Islet of Langerhans (tissue), 1 donor: ENCODE measurements around the gene CYP27A1.
A peak's percentile ranks its signal among the peaks of the same experiment; 100 is the strongest.

Experiments
- FAIRE-seq: peaks from one replicate; lab custom pipeline; 2011; peaks lifted over from hg19 to GRCh38; lab: Jason Lieb, UNC

Gene CYP27A1

DNA sequence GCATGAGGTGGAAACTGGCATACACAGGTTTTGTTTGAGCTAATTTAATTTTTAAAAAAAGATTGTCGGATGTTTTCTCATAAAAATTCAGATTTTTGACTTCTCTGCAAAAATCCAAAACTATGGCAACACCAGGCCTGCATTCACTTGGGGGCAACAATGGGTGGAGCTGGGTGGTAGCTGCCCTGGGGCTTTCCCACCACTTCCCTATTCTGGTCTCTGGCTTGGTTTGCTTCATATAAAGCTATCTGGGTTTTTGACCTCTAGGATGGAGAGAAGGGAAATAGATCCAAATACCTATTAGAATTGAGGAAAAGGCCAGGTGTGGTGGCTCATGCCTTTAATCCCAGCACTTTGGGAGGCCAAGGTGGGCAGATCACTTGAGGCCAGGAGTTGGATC, 5.5 kb upstream of the CYP27A1 start:
- FAIRE-seq, result no peak

DNA sequence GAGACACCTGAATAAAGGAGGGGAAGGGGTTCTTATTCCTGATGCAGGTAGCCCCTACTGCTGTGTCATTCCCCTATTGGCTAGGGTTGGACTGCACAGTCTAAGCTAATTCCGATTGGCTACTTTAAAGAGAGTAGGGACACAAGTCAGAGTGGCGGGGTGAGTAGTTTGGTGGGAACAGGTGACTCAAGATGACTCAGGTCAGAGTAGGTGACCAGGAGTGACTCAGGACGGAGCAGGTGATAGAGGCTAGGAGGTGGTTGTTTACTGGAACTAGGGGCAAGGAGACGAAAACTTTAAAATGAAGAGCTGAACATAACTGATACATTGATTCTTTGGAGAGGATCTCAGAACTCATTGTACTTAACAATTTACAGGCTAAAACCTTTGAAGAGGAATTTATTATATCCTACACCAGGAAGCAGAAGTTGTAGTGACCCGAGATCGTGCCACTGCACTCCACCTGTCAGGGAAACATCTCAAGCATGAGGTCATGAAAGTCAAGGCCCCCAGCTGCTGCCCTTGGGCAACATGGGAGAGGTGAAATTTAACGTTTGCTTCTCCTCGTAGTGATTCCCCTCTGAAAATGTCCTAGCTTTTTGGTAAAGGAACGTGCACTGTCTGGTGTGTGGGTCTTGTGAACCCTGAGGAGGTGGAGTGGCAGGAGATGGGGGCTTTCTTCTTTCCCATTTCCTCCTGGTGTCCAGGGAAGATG, 4.5 kb upstream of the CYP27A1 start:
- no peak for FAIRE-seq

DNA sequence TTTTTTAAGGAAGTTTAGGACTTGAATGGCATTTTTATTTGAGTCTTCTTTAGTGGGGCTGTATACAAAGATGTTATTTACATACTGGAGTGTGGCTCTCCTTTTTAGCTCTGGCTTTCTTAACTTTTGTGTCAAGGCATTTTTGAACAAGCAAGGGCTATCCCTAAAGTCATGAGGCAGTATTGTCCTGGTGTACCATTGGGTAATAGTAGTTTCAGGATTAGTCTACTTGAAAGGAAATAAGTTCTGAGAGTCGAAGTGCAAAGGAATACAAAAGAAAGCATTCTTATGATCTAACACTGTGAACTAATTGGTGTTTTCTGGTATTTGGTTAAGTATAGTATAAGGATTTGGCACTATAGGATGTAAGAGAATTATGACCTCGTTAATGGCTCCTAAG, 1.9 kb upstream of the CYP27A1 start:
- no peak for FAIRE-seq

DNA sequence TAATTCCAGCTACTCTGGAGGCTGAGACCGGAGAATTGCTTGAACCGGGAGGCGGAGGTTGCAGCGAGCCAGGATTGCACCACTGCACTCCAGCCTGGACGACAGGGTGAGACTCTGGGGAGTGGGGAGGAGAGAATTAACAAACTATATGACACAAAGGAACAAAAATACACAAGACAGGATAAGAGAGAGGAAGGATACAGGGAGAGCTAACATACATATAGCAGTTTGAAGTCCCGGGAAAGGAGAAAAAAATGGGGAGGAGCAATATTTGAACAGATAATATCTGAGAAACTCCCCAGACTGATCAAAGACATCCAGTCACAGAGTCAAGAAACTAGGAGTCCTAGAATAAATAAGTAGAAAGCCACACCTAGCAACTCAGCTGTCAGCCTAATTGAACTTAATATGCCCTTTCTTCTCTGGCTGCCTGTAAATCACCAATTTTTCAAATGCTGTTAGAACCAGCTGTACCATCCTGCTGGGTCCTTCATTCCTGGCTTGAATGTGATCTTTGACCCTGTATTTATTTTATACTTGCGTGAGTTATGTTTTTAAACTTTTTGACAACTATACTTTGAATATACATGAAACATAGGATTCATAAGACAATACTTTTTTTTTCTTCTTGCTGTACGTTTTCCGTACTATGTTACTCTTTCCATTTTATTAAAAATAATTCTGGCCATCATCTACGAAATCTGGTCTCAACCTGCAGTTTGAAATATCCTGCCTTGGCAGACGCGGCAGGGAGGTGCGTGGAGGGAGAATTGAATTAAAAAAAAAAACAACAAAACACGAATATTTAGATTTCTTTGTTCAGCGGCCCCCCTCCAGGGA, 876 bp upstream of the CYP27A1 start:
- peak; percentile 58 for FAIRE-seq

DNA sequence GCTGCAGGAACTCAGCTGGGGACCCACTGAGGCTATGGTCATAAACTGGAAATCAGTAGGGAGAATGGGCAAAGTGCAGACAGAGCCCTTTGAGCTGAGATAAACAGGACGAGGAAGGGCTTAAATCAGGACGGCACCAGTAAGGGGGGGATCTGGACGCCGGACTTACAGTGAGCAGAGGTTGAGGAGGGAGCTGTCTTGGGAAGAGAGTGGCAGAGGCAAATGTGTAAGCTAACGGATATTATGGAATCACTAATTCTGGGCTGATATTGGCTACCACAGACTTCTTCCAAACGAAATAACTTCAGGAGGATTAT, 539 bp downstream of the CYP27A1 start:
- FAIRE-seq, result no peak

DNA sequence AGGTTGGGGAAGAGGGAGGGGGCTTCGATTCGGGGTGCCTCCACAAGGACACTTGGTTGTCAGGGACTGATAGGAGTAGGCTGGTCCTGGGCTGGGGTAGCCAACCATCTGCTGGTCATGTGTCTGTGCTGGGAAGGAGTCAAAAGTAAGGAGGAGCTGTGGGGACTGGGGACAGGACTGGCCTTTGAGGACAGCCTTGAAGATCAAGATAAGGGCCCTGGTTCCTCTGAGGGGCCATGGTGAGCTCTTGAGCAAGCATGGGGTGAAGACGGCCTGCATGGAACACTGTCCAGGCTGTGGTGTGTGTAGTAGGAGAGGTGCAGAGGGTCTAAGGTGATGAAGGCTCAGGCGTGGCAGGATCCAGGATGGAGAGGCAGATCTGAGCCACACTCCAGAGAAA, 1.7 kb downstream of the CYP27A1 start:
- no peak for FAIRE-seq

DNA sequence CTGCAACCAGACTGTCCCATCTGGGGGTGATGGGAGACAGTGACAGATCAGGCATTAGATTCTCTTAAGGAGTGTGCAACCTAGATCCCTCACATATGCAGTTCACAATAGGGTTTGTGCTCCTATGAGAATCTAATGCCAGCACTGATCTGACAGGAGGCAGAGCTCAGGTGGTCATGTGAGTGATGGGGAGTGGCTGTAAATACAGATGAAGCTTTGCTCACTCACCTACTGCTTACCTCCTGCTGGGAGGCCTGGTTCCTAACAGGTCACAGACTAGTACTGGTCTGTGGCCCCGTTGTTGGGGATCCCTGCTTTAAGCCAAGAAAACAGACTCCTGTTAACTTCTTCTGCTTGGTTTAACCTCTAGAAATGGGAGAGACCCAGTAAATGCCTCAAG, 3.2 kb downstream of the CYP27A1 start:
- FAIRE-seq, result no peak

DNA sequence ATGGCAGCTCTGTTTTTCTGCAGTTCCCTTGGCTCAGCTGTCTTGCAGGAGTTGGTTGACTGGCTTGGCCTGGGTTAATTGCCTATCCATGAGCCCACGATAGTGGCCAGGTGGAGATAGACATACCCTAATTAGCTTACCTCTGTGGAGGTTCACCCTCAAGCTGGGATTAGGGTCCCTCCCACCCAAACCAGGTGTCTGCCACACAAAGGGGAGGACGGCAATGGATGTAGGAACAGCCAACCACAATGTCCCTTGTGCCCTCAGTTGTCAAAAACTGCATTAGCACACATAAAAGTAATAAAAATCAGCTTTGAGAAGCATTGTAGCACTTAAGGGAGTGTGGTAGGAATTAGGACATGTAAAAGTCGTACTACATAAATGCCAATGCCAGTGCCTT, 4.2 kb downstream of the CYP27A1 start:
- no peak for FAIRE-seq

DNA sequence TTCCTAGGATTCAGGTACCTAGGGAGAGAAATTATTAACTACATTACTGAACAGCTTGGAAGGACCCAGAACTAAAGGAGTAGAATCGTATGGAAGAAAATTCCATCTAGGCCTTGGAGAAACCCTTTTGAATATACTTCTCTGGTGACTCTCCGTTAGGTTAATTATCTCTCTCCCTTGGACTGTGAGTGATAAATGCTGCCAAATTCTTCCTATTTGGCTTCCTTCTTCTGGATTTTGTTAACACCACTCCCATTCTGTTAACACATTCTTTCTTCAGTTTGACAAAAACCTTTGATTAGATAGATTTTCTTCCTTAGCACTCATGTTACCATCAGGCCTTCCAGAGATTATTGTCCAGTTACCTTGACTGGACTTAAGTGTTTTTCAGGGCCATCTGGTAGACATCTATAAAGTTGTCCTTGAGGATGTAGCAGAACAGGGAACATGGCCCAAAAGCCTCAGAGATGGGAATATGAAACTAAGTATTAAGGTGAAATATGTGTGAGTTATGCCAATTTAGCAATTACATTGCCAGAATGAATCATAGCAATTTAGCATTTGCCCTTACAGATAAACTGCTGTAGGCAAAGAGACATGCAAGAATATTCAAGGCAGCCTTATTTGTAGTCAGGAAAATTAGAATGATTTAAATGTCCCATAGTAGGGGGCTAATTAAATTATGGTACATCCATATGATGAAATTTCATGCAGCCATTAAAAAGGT, 6.7 kb downstream of the CYP27A1 start:
- FAIRE-seq, result no peak

DNA sequence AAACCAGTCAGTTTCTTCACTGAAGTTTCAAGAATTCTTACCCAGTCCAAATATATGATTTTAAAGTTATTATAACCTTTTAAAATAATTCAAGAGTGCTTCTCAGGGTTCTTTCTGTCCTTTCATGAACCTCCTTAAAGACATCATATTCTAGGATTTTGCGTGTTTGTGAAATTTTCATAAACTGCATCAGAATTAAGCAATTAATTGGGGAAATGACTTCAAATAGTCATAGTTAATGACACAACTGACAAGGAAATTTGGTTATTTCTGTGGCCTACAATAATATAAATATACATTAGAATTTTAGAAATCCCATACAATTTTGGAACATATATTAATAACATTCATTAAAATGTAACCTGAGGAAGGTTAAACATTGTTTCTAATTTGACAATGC, 10.5 kb downstream of the CYP27A1 start:
- no peak for FAIRE-seq

DNA sequence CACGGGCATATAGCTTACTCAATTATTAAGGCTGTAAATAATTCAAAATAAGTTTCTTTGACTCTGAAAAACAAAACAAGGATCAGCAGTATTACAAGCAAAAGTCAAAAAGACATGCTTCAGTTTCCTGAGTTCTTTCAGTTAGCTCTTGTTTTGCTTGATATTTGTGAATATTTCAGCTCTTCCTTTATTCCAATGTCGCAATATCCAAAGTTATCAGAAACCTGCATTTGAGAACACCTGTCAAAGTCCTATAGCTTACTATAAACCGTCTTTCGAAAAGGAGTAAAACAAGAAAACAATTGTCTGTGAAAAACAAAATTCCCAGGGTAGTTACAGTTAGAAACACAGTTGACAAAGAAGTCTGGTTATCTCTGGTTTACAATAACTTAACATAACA, 14.7 kb downstream of the CYP27A1 start:
- no peak for FAIRE-seq

DNA sequence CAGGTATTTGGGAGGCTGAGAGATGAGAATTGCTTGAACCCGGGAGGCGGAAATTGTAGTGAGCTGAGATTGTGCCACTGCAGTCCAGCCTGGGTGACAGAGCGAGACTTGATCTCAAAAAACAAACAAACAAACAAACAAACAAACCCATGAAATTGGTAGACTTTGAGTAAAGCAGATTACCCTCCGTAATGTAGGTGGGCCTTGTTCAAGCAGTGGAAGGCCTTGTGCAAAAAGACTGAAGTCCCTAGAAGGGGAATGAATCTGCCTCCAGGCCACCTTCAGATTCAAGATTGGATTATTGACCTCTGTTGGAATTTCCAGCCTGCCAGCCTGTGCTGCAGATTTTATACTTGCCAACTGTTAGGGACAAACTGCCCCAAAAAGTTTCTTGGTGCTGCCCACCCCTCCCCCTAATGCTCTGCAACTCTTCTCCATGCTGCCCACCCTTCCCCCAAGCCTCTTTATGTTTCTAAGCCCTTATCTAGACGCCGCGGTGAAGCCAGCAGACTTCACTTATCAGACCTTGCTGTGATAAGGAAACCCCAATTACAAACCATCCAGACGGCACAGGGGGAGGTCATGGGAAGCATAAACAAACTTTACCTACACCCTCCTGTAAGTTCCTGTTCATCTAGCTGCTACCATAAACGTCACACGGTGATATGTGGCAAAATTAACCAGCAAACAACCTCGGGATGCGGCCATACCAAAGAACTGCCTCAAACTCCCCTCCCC, 17.0 kb downstream of the CYP27A1 start:
- FAIRE-seq, result no peak

DNA sequence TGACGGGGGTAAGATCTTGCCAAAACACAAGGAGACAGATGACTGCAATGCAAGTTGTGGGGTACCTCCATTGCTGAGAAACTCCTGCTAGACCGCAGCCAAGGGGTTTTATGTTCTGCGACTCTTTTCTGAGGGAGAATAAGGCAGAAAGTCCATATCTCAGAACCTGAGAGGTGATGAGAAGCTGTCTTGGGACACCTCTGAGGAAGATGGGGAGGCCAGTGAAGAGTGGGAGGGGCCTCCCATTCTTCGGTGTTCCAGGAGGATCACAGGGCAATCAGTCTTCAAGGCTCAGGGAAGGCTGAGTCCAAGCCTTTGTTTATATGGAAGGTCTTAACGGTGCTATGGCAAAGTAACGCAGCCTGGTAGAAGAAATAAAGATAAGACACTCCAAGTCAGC, 18.0 kb downstream of the CYP27A1 start:
- no peak for FAIRE-seq

DNA sequence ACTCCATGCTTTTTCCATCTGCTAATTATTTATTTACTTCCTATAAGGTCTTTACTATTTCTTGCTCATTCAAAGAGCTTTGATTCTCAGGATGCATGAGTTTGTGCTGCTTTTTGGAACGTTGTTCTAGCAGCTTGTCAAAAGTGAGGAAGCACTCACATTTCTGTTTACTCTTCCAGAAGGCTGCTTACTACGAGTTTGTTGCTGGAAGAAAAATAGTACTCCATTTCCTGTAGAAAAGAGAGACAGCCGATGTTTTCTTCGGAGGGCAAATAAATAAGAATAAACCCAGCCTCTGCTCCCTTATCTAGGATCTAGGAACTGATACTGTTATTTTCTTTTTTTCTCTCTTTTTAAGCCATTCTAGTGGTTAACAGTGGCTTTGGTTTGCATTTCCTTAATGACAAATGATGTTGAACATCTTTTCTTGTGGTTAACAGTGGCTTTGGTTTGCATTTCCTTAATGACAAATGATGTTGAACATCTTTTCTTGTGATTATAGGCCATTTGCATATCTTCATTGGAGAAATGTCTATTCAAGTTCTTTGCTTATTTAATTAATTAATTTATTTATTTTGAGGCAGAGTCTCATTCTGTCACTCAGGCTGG, 20.5 kb downstream of the CYP27A1 start:
- FAIRE-seq, result no peak

DNA sequence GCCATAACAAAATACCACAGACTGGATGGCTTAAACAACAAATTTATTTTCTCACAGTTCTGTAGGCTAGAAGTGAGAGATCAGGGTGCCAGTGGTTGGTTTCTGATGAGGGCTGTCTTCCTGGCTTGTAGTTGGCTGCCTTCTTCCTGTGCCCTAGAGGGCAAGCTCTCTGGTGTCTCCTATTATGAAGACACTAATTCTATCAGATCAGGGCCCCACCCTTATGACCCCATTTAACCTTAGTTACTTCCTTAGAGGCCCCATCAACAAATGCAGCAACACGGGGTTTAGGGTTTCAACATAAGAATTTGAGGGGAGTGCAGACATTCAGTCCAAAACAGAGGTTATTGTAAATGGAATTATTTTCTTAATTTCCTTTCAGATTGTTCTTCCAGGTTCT, 22.9 kb downstream of the CYP27A1 start:
- no peak for FAIRE-seq

DNA sequence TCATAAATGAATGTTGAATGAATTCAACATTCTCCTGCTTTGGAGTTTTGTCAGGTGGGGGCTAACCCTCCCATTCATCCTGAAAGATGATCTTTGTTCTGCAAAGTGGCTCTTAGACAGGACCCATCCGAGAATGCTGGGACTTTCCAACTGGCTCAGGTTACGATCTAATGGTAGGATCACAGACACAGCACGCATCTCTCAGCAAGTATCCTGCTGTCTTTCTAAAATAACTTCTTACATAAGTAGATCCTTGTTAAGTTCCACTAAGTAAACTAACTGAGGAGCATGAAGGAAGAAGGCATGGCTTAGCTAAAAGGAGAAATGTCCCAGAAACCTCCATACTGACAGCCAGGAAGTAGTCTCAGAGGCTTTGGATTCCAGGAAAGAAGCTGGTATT, 23.7 kb downstream of the CYP27A1 start:
- FAIRE-seq, result no peak

DNA sequence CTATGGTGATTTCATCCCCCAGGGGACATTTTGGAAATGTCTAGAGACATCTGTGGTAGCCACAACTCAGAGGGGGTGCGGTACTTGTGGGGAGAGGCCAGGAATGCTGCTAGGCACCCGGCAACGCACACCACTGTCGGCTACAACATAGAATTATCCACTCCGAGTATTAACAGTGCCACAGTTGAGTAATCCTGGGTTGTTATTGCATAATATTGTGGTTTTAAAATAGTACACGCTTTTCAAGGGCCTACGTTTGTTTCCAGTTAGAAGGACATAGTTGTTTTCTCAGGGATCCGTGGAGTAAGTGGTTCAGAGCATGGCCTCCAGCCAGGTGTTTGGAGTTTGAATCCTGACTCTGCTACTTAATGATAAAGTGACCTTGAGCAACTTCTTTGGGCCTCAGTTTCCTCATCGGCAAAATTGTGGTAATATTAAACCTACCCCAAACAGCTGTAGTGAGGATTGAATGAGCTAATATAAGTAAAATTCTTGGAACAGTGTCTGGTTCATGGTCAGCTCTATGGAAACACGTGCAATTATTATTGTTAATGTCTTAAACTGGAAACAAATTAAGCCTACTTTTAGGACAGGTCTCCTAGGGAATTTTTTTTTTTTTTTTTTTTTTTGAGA, 24.5 kb downstream of the CYP27A1 start:
- no peak for FAIRE-seq

DNA sequence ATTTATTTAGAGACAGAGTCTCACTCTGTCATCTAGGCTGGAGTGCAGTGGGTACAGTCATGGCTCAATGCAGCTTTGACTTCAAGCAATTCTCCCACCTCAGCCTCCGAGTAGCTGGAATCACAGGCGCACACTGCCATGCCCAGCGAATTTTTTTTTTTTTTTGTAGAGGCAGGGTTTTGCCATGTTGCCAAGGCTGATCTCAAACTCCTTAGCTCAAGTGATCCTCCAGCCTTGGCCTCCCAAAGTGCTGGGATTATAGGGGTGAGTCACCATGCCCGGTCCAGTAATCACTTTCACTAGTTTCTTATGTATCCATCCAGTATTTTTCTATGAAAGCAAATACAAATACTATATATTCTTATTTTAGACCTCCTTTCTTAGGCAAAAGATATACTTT, 25.7 kb downstream of the CYP27A1 start:
- FAIRE-seq, result no peak

DNA sequence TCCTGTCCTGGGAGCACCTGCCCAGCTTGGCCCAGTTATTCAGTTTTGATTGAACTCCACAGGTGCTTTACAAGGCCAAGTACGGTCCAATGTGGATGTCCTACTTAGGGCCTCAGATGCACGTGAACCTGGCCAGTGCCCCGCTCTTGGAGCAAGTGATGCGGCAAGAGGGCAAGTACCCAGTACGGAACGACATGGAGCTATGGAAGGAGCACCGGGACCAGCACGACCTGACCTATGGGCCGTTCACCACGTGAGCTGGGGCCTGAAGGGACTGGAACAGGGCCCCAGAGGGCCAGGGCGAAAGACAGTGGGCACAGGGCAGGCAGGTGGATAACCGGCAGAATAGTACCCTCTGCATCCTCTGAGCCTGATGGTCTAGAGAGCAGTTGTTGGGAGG, 27.6 kb downstream of the CYP27A1 start:
- no peak for FAIRE-seq

DNA sequence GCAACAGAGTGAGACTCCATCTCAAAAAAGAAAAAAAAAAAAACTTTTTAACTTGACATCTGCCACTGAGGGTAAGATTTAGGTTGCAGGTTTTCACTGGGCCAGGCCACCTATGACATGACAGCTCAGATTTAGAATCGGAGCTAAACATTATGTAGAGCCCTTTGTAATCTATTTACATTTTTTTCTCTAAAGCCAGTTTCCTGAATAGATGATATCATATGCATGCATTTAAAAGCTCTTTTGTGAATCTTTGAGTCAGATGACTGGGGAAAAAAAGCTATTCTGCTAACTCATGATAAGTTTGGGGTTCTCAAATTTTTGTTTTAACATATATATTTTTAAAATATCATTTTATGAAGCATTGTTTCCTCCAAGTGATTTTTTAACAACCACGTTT, 28.3 kb downstream of the CYP27A1 start:
- FAIRE-seq, result no peak

DNA sequence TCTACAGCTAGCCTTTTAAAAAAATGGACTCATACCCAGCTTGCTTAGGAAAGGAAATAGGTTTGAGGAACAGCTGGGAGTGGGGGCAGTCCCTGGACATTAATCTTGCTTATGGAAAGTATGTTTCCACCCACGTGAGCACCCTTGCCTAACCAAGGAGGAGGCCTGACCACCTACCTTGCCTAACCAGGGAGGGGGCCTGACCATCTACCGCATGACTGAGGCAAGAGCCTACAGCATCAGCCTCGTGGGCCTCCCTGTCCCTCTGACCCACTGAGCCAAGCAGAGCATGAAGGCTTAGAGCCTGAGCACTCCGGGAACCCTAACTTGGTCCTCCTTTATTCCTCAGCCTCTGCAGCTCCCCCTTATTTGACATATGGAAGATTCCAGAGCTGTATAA, 29.4 kb downstream of the CYP27A1 start:
- no peak for FAIRE-seq
